Upper lobe of left lung (tissue), 6 donors: ENCODE data around the gene NRXN3. TPM values are rescaled to one million over a fixed set of nuclear protein-coding genes. Genes with fewer than 3 reads are reported as not detected.

Experiments
- ATAC-seq, 2 donors: fragments of 200-7000 bp; cut with Tn5 transposase; one replicate each; pipeline ENCODE4 v1.9.1; 2022; ENCODE audit warnings: mild to moderate bottlenecking in 2 of 2, moderate library complexity in 2 of 2; ENCODE audit not compliant: low FRiP score in 2 of 2
- DNase-seq, 2 donors: peaks; one replicate each; pipeline ENCODE4 v3.0.0-alpha.2; 2019 to 2020
- H3K27ac ChIP-seq, 4 donors: fragments of 200-600 bp; sonication (generic); one replicate each; pipeline ENCODE4 v1.5.1; 2016 to 2019
- H3K27me3 ChIP-seq, 4 donors: fragments of 200-600 bp; sonication (generic); one replicate each; pipeline ENCODE4 v1.5.1; 2017 to 2019
- H3K36me3 ChIP-seq, 4 donors: fragments of 200-600 bp; sonication (generic); one replicate each; pipeline ENCODE4 v1.5.1; 2016 to 2019
- H3K4me1 ChIP-seq, 4 donors: fragments of 200-600 bp; sonication (generic); one replicate each; pipeline ENCODE4 v1.5.1; 2018 to 2019
- H3K4me3 ChIP-seq, 4 donors: fragments of 200-600 bp; sonication (generic); one replicate each; pipeline ENCODE4 v1.5.1; 2017 to 2019; ENCODE audit warnings: mild to moderate bottlenecking in 2 of 4, moderate library complexity in 1 of 4
- H3K9me3 ChIP-seq, 4 donors: fragments of 200-600 bp; sonication (generic); one replicate each; pipeline ENCODE4 v1.5.1; 2018 to 2019
- EP300 ChIP-seq, 4 donors: sonication (generic); formaldehyde crosslinking; IDR thresholded peaks; one replicate each; pipeline ENCODE4 v1.5.1; 2017; ENCODE audit warnings: antibody characterized with exemption in 4 of 4, control low read depth in 2 of 4
- POLR2A ChIP-seq, 4 donors: fragments of 450-650 bp; IDR thresholded peaks; one replicate each; pipeline ENCODE4 v1.5.1; 2016 to 2017; ENCODE audit warnings: antibody characterized with exemption in 4 of 4, mild to moderate bottlenecking in 2 of 4
- POLR2AphosphoS5 ChIP-seq, 2 donors: sonication (generic); formaldehyde crosslinking; IDR thresholded peaks; one replicate each; pipeline ENCODE4 v1.5.1; 2017; ENCODE audit warnings: antibody characterized with exemption in 2 of 2
- WGBS, 2 donors: methylation state at CpG; one replicate each; pipeline ENCODE4 v1.1.5; 2017 to 2018; 5-methylcytosine and 5-hydroxymethylcytosine counted together
- total RNA-seq, 6 donors: library from RNA; depleted of rRNA in 4 of 6; stranded (reverse); fragments of >200 nt in 4 of 6; gene quantifications; one replicate each; pipeline versions ENCODE4 v1.1.0 to v1.2.1, GENCODE V29; 2016 to 2021
- TF ChIP-seq, protein P1 (sequence below), 6 experiments: fragments of 450-650 bp in 4 of 6; fragments of 200-600 bp in 2 of 6; sonication (generic) in 2 of 6; IDR thresholded peaks; one replicate each; pipeline ENCODE4 v1.5.1; 2016 to 2019; ENCODE audit warnings: antibody characterized with exemption in 6 of 6
- donor health status: DM: no; HTN: no; CAD: no; lungs with moderate emphysema.
- donor health status: DM: no; HTN: yes; CAD: no; lungs with severe emphysema.

The NRXN3 gene
- total RNA-seq, 6 donors from 2014 or later: 4.4 to 14.9 (median 7.2) TPM

DNA sequence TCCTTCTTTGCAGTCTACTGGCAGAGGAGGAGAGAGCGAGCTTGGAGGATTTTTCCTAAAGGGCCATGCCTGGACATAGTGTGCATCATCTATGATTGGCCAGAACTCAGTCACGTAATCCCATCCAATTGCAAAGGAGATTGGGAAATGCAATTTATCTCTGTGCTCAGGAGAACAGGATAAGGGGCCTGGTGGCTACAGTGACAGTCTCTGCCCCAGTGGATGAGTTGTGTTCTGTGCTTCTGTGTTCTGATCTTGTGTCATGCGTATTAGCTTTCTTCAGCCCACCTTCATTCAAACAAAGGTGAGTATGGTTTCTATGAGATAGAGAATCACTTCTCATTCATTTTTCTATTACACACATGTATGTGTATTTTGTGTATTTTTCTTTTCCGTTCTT is 144.3 kb downstream of the NRXN3 start:
- Histone ChIP-seq H3K4me1 (no peaks in the 10 kb centered on the region), H3K27ac (no peak overlapping the region), H3K4me3 (no peak overlapping the region), H3K36me3 (no peaks in the 10 kb centered on the region), H3K27me3 (no peaks in the 10 kb centered on the region), H3K9me3 (no peaks in the 10 kb centered on the region)
- WGBS, 2 donors: 85 to 94% methylated on average over 4 of the region's 4 CpGs
- DNase-seq (no peak), ATAC-seq (no peak)
- TF ChIP-seq EP300 (IDR thresholded peaks at IDR 0.05) (no peak), POLR2A (IDR thresholded peaks at IDR 0.05) (no peak), POLR2AphosphoS5 (IDR thresholded peaks at IDR 0.05) (no peak)
- TF ChIP-seq, protein P1, sequence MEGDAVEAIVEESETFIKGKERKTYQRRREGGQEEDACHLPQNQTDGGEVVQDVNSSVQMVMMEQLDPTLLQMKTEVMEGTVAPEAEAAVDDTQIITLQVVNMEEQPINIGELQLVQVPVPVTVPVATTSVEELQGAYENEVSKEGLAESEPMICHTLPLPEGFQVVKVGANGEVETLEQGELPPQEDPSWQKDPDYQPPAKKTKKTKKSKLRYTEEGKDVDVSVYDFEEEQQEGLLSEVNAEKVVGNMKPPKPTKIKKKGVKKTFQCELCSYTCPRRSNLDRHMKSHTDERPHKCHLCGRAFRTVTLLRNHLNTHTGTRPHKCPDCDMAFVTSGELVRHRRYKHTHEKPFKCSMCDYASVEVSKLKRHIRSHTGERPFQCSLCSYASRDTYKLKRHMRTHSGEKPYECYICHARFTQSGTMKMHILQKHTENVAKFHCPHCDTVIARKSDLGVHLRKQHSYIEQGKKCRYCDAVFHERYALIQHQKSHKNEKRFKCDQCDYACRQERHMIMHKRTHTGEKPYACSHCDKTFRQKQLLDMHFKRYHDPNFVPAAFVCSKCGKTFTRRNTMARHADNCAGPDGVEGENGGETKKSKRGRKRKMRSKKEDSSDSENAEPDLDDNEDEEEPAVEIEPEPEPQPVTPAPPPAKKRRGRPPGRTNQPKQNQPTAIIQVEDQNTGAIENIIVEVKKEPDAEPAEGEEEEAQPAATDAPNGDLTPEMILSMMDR (IDR thresholded peaks at IDR 0.05): no peak

DNA sequence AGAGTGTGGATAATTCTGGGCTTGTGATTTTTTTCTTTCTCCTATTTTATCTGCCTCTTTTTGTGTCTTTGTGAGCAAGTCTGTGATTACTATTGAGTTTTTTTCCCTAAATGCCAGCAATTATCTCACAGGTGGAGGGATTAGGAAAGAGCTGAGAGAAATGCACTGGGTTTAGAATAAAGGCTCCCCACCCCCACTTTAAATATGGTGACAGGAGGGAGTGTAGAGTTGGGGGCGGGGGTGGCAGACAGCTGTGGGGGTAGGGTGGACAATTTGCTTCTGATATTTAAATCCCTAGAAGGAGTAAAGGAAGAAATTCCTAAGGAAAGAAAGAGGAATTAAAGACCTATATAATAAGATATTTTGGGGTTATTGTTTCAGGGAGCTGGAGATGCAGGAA is 145.9 kb downstream of the NRXN3 start:
- TF ChIP-seq EP300 (IDR thresholded peaks at IDR 0.05): no peak
- DNase-seq (no peak), ATAC-seq (no peak)
- no peaks in the 10 kb centered on the region for H3K9me3 ChIP-seq
- H3K4me3 ChIP-seq: no peak overlapping the region
- no peaks in the 10 kb centered on the region for H3K36me3 ChIP-seq
- H3K27ac ChIP-seq: no peak overlapping the region
- no peaks in the 10 kb centered on the region for H3K27me3 ChIP-seq
- H3K4me1 ChIP-seq: no peaks in the 10 kb centered on the region
- 74 to 86% methylated on average over 1 of the region's 1 CpG for WGBS, 2 donors

DNA sequence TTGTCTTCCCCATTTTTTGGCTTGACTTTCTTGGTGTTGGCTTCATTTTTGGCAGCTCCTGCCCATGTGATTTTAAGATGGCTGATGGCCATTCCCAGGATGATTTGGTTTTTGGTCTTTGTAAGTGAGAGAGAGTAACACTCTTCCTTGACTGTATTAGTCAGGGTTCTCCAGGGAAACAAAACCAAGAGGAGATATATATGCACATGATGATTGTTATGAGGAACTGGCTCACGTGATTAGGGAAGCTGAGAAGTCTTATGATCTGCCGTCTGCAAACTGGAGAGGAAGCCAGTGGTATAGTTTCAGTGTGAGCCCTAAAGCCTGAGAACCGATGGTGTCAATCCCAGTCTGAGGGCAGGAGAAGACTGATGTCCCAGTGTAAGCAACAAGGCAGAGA is 146.6 kb downstream of the NRXN3 start:
- no peak for TF ChIP-seq POLR2AphosphoS5 (IDR thresholded peaks at IDR 0.05)
- TF ChIP-seq, protein P1 (IDR thresholded peaks at IDR 0.05): no peak
- H3K36me3 ChIP-seq: no peaks in the 10 kb centered on the region
- WGBS, 2 donors: 52 to 75% methylated on average over 3 of the region's 3 CpGs
- DNase-seq (no peak), ATAC-seq (no peak)
- H3K4me1 ChIP-seq: no peaks in the 10 kb centered on the region
- no peak overlapping the region for H3K27ac ChIP-seq
- no peaks in the 10 kb centered on the region for H3K27me3 ChIP-seq
- no peak overlapping the region for H3K4me3 ChIP-seq
- H3K9me3 ChIP-seq: no peaks in the 10 kb centered on the region

DNA sequence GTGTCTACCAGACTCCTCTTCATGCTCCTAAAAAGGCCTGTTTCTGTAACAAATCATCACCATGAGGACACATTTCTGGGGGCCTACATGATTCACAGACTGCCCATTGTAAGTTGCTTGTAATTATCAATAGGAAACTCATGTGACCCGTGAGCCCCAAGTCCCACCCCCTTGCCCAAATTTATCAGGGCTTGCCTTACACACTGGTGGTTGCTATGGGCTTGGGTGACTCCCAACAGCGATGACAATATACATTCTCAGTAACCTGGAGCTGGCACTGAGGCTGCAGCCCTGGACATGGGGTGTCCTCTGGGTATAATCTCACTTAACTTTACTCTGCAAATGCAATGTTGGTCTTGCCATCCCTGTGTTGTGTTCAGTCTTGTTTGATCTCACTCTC is 149.2 kb downstream of the NRXN3 start:
- DNase-seq (no peak), ATAC-seq (no peak)
- 75 to 100% methylated on average over 2 of the region's 2 CpGs for WGBS, 2 donors
- H3K36me3 ChIP-seq: no peaks in the 10 kb centered on the region
- no peak overlapping the region for H3K27ac ChIP-seq
- H3K4me1 ChIP-seq: no peaks in the 10 kb centered on the region
- no peaks in the 10 kb centered on the region for H3K9me3 ChIP-seq
- no peaks in the 10 kb centered on the region for H3K27me3 ChIP-seq
- TF ChIP-seq POLR2A (IDR thresholded peaks at IDR 0.05): no peak
- TF ChIP-seq POLR2AphosphoS5 (IDR thresholded peaks at IDR 0.05): no peak
- H3K4me3 ChIP-seq: no peak overlapping the region

DNA sequence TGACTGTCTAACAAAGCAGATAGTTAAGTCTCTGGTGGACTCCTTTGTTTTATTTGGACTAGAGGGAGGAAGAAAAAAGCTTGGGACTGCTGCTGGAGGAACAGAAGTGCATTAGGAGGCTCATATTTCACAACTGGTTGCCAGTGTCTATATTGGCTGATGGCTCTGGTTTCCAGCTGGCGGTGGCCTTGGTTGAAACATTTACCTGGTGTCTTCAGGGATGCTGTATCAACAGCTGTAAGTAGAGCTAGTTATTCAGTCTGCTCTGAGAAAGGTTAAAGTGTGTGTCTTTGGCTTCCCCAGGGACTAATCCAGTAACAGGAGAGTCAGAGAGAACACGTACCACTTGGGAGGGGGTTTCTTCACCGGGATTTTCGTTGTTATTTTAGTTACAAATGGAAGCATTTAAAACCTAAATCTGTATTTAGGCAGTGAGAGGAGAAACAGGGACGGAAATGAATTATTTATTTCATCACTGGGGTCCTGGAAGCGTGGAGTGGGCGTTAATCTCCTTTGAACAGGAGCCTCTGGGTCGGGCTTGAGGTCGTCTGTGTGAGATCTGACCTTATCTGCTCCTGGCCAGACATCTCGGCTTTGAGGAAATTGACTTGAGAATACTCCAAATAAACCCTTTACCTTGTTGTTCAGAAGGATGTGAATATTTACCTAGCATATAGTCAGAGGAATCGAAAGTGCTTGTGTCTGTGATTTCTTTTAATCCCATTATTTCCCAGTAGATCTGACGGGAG is 149.9 kb downstream of the NRXN3 start:
- Histone ChIP-seq H3K27ac (no peak overlapping the region), H3K9me3 (no peaks in the 10 kb centered on the region), H3K36me3 (no peaks in the 10 kb centered on the region), H3K27me3 (no peaks in the 10 kb centered on the region), H3K4me1 (no peaks in the 10 kb centered on the region), H3K4me3 (no peak overlapping the region)
- no peak for TF ChIP-seq POLR2AphosphoS5 (IDR thresholded peaks at IDR 0.05)
- no peak for ATAC-seq
- no peak for DNase-seq
- 21 to 27% methylated on average over 12 of the region's 12 CpGs for WGBS, 2 donors

DNA sequence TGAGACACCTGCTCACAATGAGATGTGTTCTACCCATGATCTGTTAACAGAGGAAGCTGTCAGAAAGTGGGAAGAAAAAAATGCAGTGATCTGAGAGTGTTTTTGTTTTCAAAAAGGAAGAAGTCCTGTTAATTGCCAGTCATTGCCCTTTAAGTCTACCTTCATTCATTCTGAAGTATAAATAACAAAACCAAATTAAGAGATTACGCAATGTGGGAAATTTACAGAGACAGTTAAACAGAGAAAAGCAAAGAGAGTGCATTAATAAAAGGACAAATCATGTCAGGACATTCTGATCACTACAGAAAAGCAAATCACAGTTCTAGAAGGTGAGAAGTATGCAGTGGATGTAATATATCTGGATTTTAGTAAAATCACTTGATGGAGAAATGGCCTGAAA is 154.2 kb downstream of the NRXN3 start:
- Histone ChIP-seq H3K36me3 (no peaks in the 10 kb centered on the region), H3K4me3 (no peak overlapping the region), H3K27me3 (no peaks in the 10 kb centered on the region), H3K9me3 (no peaks in the 10 kb centered on the region), H3K27ac (no peak overlapping the region), H3K4me1 (no peaks in the 10 kb centered on the region)
- DNase-seq (no peak), ATAC-seq (no peak)
- no peak for TF ChIP-seq POLR2A (IDR thresholded peaks at IDR 0.05)
- TF ChIP-seq, protein P1 (IDR thresholded peaks at IDR 0.05): no peak
- no peak for TF ChIP-seq EP300 (IDR thresholded peaks at IDR 0.05)
- TF ChIP-seq POLR2AphosphoS5 (IDR thresholded peaks at IDR 0.05): no peak
- 85 to 94% methylated on average over 1 of the region's 1 CpG for WGBS, 2 donors
